CD4-positive, alpha-beta T cell treated with Interleukin-6 at 100 ng/mL for 8 hours (primary cell): ENCODE measurements around the gene PSAP.

ENCODE experiments used
- DNase-seq: peaks from one replicate; pipeline ENCODE4 v3.0.0-alpha.2; 2020; ENCODE audit warnings: mixed read lengths, low spot score

The PSAP gene

GRCh38 chr10:71766717-71767419 lies 84.2 kb downstream of the PSAP start:
- no peak for DNase-seq
